GM23338 (cell line): ENCODE measurements around the gene CDK18. TPM values are rescaled to one million over a fixed set of nuclear protein-coding genes. Genes with fewer than 3 reads are reported as not detected.
"Not testable (repeated sequence)": the region's sequence is repeated elsewhere in the genome, so short reads cannot be mapped to it uniquely, and the experiment has no call there.

ENCODE experiments used
- ATAC-seq: fragments of 200-7000 bp; cut with Tn5 transposase; 3 replicates; pipeline ENCODE4 v1.9.1; 2020
- DNase-seq: peaks from one replicate; pipeline ENCODE4 v3.0.0-alpha.2; 2015; ENCODE audit warnings: low spot score
- H2AFZ ChIP-seq: fragments of 200-600 bp; sonication (generic); 2 replicates; pipeline ENCODE4 v1.8.0; 2016; ENCODE audit warnings: antibody characterized with exemption, mild to moderate bottlenecking, moderate library complexity
- H3F3A ChIP-seq: fragments of 200-600 bp; sonication (generic); replicated peaks from 2 replicates; pipeline ENCODE4 v1.8.0; 2017; ENCODE audit warnings: antibody characterized with exemption, mixed run types, low read depth
- H3K27ac ChIP-seq: fragments of 200-600 bp; sonication (generic); 2 replicates; pipeline ENCODE4 v1.6.1; 2016; ENCODE audit warnings: low read depth
- H3K27me3 ChIP-seq: fragments of 200-600 bp; sonication (generic); 2 replicates; pipeline ENCODE4 v1.8.0; 2016; ENCODE audit warnings: mild to moderate bottlenecking, mixed run types, moderate library complexity; ENCODE audit not compliant: insufficient read depth
- H3K36me3 ChIP-seq: fragments of 200-600 bp; sonication (generic); 2 replicates; pipeline ENCODE4 v1.8.0; 2016; ENCODE audit warnings: mild to moderate bottlenecking; ENCODE audit not compliant: insufficient read depth
- H3K4me1 ChIP-seq: fragments of 200-600 bp; sonication (generic); 2 replicates; pipeline ENCODE4 v1.8.0; 2016; ENCODE audit warnings: mild to moderate bottlenecking, moderate library complexity; ENCODE audit not compliant: insufficient read depth
- H3K4me2 ChIP-seq: fragments of 200-600 bp; sonication (generic); 2 replicates; pipeline ENCODE4 v1.7.1; 2017; ENCODE audit warnings: mixed run types
- H3K4me3 ChIP-seq: fragments of 200-600 bp; sonication (generic); 2 replicates; pipeline ENCODE4 v1.6.1; 2016; ENCODE audit warnings: mixed run types
- H3K79me2 ChIP-seq: fragments of 200-600 bp; sonication (generic); replicated peaks from 2 replicates; pipeline ENCODE4 v1.8.0; 2017; ENCODE audit warnings: mild to moderate bottlenecking; ENCODE audit not compliant: insufficient read depth
- H3K9me2 ChIP-seq: fragments of 200-600 bp; sonication (generic); 2 replicates; pipeline ENCODE4 v1.8.0; 2017; ENCODE audit not compliant: insufficient read depth
- H4K20me1 ChIP-seq: fragments of 200-600 bp; sonication (generic); replicated peaks from 2 replicates; pipeline ENCODE4 v1.8.0; 2017; ENCODE audit warnings: mild to moderate bottlenecking; ENCODE audit not compliant: insufficient read depth
- H3K27ac Mint-ChIP-seq: 2 replicates; pipeline ENCODE4 v1.8.0; 2020; ENCODE audit warnings: inconsistent platforms, mild to moderate bottlenecking, moderate library complexity, mixed read lengths
- H3K27me3 Mint-ChIP-seq: 3 replicates; pipeline ENCODE4 v1.8.0; 2022; ENCODE audit warnings: low read depth, mild to moderate bottlenecking, moderate library complexity, mixed read lengths, inconsistent platforms; ENCODE audit not compliant: insufficient read depth, poor library complexity
- H3K36me3 Mint-ChIP-seq: 3 replicates; pipeline ENCODE4 v1.8.0; 2021; ENCODE audit warnings: low read depth, mild to moderate bottlenecking, inconsistent platforms, moderate library complexity, mixed read lengths
- H3K4me1 Mint-ChIP-seq: 3 replicates; pipeline ENCODE4 v1.8.0; 2020; ENCODE audit warnings: mild to moderate bottlenecking, inconsistent platforms, mixed read lengths
- H3K4me3 Mint-ChIP-seq: 3 replicates; pipeline ENCODE4 v1.8.0; 2021; ENCODE audit warnings: moderate library complexity, mild to moderate bottlenecking, inconsistent platforms, mixed read lengths
- H3K9me3 Mint-ChIP-seq: 3 replicates; pipeline ENCODE4 v1.8.0; 2020; ENCODE audit warnings: moderate library complexity, mild to moderate bottlenecking, inconsistent platforms, mixed read lengths
- CREB1 ChIP-seq: fragments of 250-450 bp; sonication (Bioruptor Pico); IDR thresholded peaks from 2 replicates; pipeline ENCODE4 v1.5.0; 2020; ENCODE audit warnings: low read depth, mild to moderate bottlenecking, moderate library complexity
- EZH2phosphoT487 ChIP-seq: fragments of 200-600 bp; sonication (generic); IDR thresholded peaks from one replicate; pipeline ENCODE4 v1.8.1; 2018; ENCODE audit warnings: antibody characterized with exemption; ENCODE audit not compliant: unreplicated experiment
- JUNB ChIP-seq: IDR thresholded peaks from one replicate; pipeline ENCODE4 v1.6.1; 2016; ENCODE audit warnings: antibody characterized with exemption; ENCODE audit not compliant: unreplicated experiment
- NANOG ChIP-seq: IDR thresholded peaks from 2 replicates; pipeline ENCODE4 v1.6.1; 2016; ENCODE audit warnings: antibody characterized with exemption, borderline replicate concordance
- POLR2AphosphoS5 ChIP-seq: IDR thresholded peaks from 2 replicates; pipeline ENCODE4 v1.6.1; 2016; ENCODE audit warnings: antibody characterized with exemption, low read depth
- STAT1 ChIP-seq: IDR thresholded peaks from one replicate; pipeline ENCODE4 v1.6.1; 2016; ENCODE audit warnings: antibody characterized with exemption; ENCODE audit not compliant: unreplicated experiment
- ZNF114 ChIP-seq: fragments of 250-450 bp; sonication (Bioruptor Pico); IDR thresholded peaks from 2 replicates; pipeline ENCODE4 v1.5.0; 2020; ENCODE audit warnings: mild to moderate bottlenecking, moderate library complexity
- ZNF331 ChIP-seq: fragments of 250-450 bp; sonication (Bioruptor Pico); IDR thresholded peaks from 2 replicates; pipeline ENCODE4 v1.5.0; 2020; ENCODE audit warnings: low read depth, mild to moderate bottlenecking, moderate library complexity
- polyA plus RNA-seq: library from polyadenylated mRNA; unstranded; fragments of >200 nt; fragmentation: Nextera tagmentation; extraction: Ambion mirVana; gene quantifications from 2 replicates; pipeline ENCODE4 v1.2.1, GENCODE V29; 2016
- total RNA-seq: library from RNA; depleted of rRNA; stranded (reverse); fragments of >200 nt; shearing (Covaris generic); gene quantifications from 2 replicates; pipeline ENCODE4 v1.2.3, GENCODE V29; 2014
- TF ChIP-seq, protein P1 (sequence below): IDR thresholded peaks from one replicate; pipeline ENCODE4 v1.6.1; 2018; ENCODE audit warnings: antibody characterized with exemption; ENCODE audit not compliant: unreplicated experiment
- TF ChIP-seq, protein P2 (sequence below): IDR thresholded peaks from 2 replicates; pipeline ENCODE4 v1.6.1; 2016; ENCODE audit warnings: antibody characterized with exemption
- TF ChIP-seq, protein P3 (sequence below): fragments of 250-450 bp; sonication (Bioruptor Pico); IDR thresholded peaks from 2 replicates; pipeline ENCODE4 v1.5.0; 2020; ENCODE audit warnings: mild to moderate bottlenecking, moderate library complexity

The CDK18 gene
- total and polyA plus RNA-seq, 2 experiments from 2014 or later = 21.1 to 46.5 TPM

DNA sequence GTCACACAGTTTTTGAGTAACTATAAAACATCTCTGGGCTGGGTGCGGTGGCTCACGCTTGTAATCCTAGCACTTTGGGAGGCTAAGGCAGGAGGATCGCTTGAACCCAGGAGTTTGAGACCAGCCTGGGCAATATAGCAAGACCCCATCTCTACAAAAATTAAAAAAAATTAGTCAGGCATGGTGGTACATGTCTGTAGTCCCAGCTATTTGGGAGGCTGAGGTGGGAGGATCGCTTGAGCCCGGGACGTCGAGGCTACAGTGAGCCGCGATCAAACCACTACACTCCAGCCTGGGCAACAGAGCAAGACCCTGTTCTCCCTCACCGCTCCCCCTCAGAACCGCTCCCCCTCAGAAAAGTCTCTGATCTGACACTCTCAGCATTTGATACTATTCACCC lies 21.9 kb upstream of the CDK18 start:
- H3K9me2 ChIP-seq, DNase-seq, H2AFZ ChIP-seq, H3K4me3 ChIP-seq, H3K4me2 ChIP-seq, H4K20me1 ChIP-seq, H3K79me2 ChIP-seq, H3K27ac ChIP-seq, H3F3A ChIP-seq, H3K4me3 Mint-ChIP-seq, H3K36me3 ChIP-seq, H3K9me3 Mint-ChIP-seq, ATAC-seq, H3K4me1 ChIP-seq, H3K27me3 ChIP-seq, H3K36me3 Mint-ChIP-seq, H3K27ac Mint-ChIP-seq: not testable (repeated sequence)
- Mint-ChIP-seq H3K27me3 (peaks cover 22% of the 10 kb centered on the region), H3K4me1 (peaks cover 45% of the 10 kb centered on the region)

GRCh38 chr1:205483372-205483771 lies 21.1 kb upstream of the CDK18 start:
- Mint-ChIP-seq H3K9me3 (0 out of 3 replicates have a peak, but pooled peaks cover 2% of the 10 kb centered on the region), H3K4me3 (no peak overlapping the region), H3K36me3 (no peaks in the 10 kb centered on the region; the same call in 2 of the 3 replicates), H3K27ac (no peak overlapping the region), H3K27me3 (peaks cover 24% of the 10 kb centered on the region), H3K4me1 (peaks cover 41% of the 10 kb centered on the region)
- Histone ChIP-seq H3K4me2 (no peak overlapping the region), H3K27me3 (no peaks in the 10 kb centered on the region; the same call in 1 of the 2 replicates), H3K27ac (no peak overlapping the region), H4K20me1 (no peaks in the 10 kb centered on the region), H3K36me3 (no peaks in the 10 kb centered on the region), H3K79me2 (no peaks in the 10 kb centered on the region), H3K9me2 (no peaks in the 10 kb centered on the region), H3F3A (0 out of 2 replicates have a peak, but pooled peaks cover 2% of the 10 kb centered on the region), H3K4me3 (no peak overlapping the region), H3K4me1 (peaks cover 6% of the 10 kb centered on the region; the same call in 1 of the 2 replicates), H2AFZ (0 out of 2 replicates have a peak overlapping the region, but pooled peaks have one; percentile 18)
- DNase-seq (no peak), ATAC-seq (no peak)
- TF ChIP-seq POLR2AphosphoS5 (no peak), NANOG (no peak), CREB1 (no peak), JUNB (no peak), ZNF331 (CRISPR knock-in tag) (no peak), ZNF114 (CRISPR knock-in tag) (no peak), STAT1 (no peak), EZH2phosphoT487 (no peak)
- TF ChIP-seq, protein P1, sequence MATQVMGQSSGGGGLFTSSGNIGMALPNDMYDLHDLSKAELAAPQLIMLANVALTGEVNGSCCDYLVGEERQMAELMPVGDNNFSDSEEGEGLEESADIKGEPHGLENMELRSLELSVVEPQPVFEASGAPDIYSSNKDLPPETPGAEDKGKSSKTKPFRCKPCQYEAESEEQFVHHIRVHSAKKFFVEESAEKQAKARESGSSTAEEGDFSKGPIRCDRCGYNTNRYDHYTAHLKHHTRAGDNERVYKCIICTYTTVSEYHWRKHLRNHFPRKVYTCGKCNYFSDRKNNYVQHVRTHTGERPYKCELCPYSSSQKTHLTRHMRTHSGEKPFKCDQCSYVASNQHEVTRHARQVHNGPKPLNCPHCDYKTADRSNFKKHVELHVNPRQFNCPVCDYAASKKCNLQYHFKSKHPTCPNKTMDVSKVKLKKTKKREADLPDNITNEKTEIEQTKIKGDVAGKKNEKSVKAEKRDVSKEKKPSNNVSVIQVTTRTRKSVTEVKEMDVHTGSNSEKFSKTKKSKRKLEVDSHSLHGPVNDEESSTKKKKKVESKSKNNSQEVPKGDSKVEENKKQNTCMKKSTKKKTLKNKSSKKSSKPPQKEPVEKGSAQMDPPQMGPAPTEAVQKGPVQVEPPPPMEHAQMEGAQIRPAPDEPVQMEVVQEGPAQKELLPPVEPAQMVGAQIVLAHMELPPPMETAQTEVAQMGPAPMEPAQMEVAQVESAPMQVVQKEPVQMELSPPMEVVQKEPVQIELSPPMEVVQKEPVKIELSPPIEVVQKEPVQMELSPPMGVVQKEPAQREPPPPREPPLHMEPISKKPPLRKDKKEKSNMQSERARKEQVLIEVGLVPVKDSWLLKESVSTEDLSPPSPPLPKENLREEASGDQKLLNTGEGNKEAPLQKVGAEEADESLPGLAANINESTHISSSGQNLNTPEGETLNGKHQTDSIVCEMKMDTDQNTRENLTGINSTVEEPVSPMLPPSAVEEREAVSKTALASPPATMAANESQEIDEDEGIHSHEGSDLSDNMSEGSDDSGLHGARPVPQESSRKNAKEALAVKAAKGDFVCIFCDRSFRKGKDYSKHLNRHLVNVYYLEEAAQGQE = no peak
- TF ChIP-seq, protein P2, sequence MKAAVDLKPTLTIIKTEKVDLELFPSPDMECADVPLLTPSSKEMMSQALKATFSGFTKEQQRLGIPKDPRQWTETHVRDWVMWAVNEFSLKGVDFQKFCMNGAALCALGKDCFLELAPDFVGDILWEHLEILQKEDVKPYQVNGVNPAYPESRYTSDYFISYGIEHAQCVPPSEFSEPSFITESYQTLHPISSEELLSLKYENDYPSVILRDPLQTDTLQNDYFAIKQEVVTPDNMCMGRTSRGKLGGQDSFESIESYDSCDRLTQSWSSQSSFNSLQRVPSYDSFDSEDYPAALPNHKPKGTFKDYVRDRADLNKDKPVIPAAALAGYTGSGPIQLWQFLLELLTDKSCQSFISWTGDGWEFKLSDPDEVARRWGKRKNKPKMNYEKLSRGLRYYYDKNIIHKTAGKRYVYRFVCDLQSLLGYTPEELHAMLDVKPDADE = no peak
- TF ChIP-seq, protein P3, sequence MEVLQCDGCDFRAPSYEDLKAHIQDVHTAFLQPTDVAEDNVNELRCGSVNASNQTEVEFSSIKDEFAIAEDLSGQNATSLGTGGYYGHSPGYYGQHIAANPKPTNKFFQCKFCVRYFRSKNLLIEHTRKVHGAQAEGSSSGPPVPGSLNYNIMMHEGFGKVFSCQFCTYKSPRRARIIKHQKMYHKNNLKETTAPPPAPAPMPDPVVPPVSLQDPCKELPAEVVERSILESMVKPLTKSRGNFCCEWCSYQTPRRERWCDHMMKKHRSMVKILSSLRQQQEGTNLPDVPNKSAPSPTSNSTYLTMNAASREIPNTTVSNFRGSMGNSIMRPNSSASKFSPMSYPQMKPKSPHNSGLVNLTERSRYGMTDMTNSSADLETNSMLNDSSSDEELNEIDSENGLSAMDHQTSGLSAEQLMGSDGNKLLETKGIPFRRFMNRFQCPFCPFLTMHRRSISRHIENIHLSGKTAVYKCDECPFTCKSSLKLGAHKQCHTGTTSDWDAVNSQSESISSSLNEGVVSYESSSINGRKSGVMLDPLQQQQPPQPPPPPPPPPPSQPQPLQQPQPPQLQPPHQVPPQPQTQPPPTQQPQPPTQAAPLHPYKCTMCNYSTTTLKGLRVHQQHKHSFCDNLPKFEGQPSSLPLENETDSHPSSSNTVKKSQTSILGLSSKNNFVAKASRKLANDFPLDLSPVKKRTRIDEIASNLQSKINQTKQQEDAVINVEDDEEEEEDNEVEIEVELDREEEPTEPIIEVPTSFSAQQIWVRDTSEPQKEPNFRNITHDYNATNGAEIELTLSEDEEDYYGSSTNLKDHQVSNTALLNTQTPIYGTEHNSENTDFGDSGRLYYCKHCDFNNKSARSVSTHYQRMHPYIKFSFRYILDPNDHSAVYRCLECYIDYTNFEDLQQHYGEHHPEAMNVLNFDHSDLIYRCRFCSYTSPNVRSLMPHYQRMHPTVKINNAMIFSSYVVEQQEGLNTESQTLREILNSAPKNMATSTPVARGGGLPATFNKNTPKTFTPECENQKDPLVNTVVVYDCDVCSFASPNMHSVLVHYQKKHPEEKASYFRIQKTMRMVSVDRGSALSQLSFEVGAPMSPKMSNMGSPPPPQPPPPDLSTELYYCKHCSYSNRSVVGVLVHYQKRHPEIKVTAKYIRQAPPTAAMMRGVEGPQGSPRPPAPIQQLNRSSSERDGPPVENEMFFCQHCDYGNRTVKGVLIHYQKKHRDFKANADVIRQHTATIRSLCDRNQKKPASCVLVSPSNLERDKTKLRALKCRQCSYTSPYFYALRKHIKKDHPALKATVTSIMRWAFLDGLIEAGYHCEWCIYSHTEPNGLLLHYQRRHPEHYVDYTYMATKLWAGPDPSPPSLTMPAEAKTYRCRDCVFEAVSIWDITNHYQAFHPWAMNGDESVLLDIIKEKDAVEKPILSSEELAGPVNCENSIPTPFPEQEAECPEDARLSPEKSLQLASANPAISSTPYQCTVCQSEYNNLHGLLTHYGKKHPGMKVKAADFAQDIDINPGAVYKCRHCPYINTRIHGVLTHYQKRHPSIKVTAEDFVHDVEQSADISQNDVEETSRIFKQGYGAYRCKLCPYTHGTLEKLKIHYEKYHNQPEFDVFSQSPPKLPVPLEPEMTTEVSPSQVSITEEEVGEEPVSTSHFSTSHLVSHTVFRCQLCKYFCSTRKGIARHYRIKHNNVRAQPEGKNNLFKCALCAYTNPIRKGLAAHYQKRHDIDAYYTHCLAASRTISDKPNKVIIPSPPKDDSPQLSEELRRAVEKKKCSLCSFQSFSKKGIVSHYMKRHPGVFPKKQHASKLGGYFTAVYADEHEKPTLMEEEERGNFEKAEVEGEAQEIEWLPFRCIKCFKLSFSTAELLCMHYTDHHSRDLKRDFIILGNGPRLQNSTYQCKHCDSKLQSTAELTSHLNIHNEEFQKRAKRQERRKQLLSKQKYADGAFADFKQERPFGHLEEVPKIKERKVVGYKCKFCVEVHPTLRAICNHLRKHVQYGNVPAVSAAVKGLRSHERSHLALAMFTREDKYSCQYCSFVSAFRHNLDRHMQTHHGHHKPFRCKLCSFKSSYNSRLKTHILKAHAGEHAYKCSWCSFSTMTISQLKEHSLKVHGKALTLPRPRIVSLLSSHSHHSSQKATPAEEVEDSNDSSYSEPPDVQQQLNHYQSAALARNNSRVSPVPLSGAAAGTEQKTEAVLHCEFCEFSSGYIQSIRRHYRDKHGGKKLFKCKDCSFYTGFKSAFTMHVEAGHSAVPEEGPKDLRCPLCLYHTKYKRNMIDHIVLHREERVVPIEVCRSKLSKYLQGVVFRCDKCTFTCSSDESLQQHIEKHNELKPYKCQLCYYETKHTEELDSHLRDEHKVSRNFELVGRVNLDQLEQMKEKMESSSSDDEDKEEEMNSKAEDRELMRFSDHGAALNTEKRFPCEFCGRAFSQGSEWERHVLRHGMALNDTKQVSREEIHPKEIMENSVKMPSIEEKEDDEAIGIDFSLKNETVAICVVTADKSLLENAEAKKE = no peak
